ENCODE results near the gene BIRC3.
A peak's percentile ranks its signal among the peaks of the same experiment; 100 is the strongest.
"Not testable (repeated sequence)": the region's sequence is repeated elsewhere in the genome, so short reads cannot be mapped to it uniquely, and the experiment has no call there.

BIRC3 gene

GRCh38 chr11:102296757-102297156, 20.5 kb upstream of the BIRC3 start:
- DNase-seq = not testable (repeated sequence)

- peak; percentile 13 to 59 (median 37) for DNase-seq
These were observed 16.4 kb upstream of the BIRC3 start for GRCh38 chr11:102300837-102301236.

- no peak for DNase-seq
These were observed 15.0 kb upstream of the BIRC3 start for GRCh38 chr11:102302241-102302640.

GRCh38 chr11:102304686-102305085, 12.6 kb upstream of the BIRC3 start:
- DNase-seq = peak in 1 of 5 donors; percentile 32

GRCh38 chr11:102305352-102306047, 11.8 kb upstream of the BIRC3 start:
- no peak for DNase-seq

GRCh38 chr11:102306048-102306597, 11.2 kb upstream of the BIRC3 start:
- no peak for DNase-seq

GRCh38 chr11:102306817-102307726, 10.2 kb upstream of the BIRC3 start:
- peak in 4 of 5 donors; percentile 32 to 53 (median 33) for DNase-seq

- DNase-seq = no peak
These were observed 9.6 kb upstream of the BIRC3 start for GRCh38 chr11:102307727-102308038.

GRCh38 chr11:102309621-102310541, 7.4 kb upstream of the BIRC3 start:
- no peak for DNase-seq

- DNase-seq = no peak
These were observed 4.6 kb upstream of the BIRC3 start for GRCh38 chr11:102312667-102313066.

GRCh38 chr11:102313238-102313940, 3.9 kb upstream of the BIRC3 start:
- DNase-seq = peak in 1 of 5 donors; percentile 30

- no peak for DNase-seq
These were observed 2.5 kb upstream of the BIRC3 start for GRCh38 chr11:102314784-102315183.

- peak in 1 of 5 donors; percentile 43 for DNase-seq
These were observed 859 bp upstream of the BIRC3 start for GRCh38 chr11:102316346-102316904.

- no peak for DNase-seq
These were observed 452 bp downstream of the BIRC3 start for GRCh38 chr11:102317768-102318103.

GRCh38 chr11:102318469-102318868, 1.2 kb downstream of the BIRC3 start:
- DNase-seq = peak; percentile 27 to 75 (median 43)

GRCh38 chr11:102319544-102319943, 2.3 kb downstream of the BIRC3 start:
- no peak for DNase-seq

- DNase-seq = no peak
These were observed 2.9 kb downstream of the BIRC3 start for GRCh38 chr11:102320188-102320587.

- DNase-seq = no peak
These were observed 3.4 kb downstream of the BIRC3 start for GRCh38 chr11:102320679-102321078.

GRCh38 chr11:102322560-102322959, 5.3 kb downstream of the BIRC3 start:
- peak in 1 of 5 donors; percentile 51 for DNase-seq

GRCh38 chr11:102323542-102324251, 6.4 kb downstream of the BIRC3 start:
- no peak for DNase-seq

GRCh38 chr11:102325088-102325487, 7.8 kb downstream of the BIRC3 start:
- DNase-seq = no peak
